GM18508 (cell line): ENCODE data around the gene TMEM132C.

ENCODE experiments used
- ATAC-seq: cut with Tn5 transposase; IDR thresholded peaks from one replicate; pipeline ENCODE4 v1.9.1; 2021; ENCODE audit warnings: moderate number of reproducible peaks; ENCODE audit not compliant: insufficient read depth, unreplicated experiment

Gene TMEM132C

GRCh38 chr12:128402486-128403243, 135.7 kb downstream of the TMEM132C start:
- ATAC-seq, result no peak

DNA sequence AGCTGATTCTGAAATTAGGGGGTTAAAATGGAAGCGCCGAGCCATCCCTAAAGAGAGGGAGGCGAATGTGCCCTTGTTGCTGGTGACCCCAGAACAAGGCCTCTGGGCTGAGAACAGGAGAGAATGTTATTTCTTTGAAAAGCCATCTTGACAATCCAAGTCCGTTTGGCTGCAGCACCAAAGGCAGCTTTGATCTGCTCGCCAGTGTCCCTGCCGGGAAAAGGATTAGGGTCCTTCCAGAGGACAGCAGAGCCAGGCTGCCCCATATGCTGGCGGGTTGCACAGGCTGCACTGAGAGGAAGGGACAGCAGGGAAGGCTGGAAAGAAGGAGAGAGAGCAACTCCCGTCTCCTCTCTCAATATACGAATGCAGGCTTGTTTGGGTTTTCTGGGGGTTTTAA, 141.7 kb downstream of the TMEM132C start:
- no peak for ATAC-seq

GRCh38 chr12:128415036-128415560, 148.1 kb downstream of the TMEM132C start:
- ATAC-seq, result no peak

DNA sequence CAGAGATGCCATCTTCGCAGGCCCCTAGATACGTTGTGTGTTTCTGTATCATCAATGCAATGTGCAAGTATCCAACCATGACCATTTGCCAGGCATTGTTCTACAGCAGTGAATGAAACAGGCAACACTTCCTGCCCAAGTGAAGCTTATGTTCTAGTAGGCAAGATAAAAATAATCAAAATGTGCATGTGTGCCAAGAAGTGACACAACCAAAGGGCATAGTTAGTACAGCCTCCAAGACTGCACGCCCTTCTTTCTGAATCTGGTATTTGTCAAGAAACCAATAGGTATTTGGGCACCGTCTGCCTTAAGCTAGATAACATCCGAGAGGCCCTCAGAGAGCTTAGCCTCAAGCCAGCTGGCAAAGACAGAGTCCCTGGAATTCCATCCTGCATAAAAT, 152.0 kb downstream of the TMEM132C start:
- no peak for ATAC-seq

DNA sequence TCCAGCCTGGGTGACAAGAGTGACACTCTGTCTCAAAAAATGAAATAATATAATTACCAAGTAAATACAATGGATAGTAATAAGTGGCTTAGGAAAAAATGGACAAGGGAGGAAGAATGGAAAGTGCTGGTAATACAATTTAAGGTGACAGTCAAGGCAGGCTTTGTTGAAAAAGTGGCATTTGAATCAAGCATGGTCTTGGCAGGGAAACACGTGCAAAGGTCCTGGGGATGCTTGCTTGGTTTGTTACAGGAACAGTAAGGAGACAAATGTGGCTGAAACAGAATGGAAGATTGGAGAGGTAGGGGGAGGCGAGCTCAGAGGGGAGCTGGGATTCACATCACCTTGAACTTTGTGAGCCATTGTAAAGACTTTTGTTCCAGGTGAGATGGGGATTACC, 153.2 kb downstream of the TMEM132C start:
- no peak for ATAC-seq

DNA sequence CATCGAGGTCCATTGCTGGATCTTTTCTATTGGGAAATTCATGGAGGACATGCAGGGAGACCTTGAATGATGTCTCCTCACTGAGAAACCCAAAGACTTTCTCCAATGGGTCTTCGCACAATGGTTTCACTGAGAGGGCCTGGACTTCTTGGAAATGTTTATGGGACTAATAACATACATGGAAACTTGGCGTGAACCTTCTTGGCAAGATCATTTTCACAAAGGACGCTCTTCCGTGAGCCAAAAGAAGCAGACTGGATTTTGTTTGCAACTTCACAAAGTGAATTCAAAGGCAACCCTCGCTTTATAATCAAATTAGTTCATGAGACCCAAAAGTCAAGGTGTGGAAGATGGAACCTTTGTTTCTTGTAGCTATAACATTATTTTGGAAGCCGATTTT, 154.4 kb downstream of the TMEM132C start:
- no peak for ATAC-seq

DNA sequence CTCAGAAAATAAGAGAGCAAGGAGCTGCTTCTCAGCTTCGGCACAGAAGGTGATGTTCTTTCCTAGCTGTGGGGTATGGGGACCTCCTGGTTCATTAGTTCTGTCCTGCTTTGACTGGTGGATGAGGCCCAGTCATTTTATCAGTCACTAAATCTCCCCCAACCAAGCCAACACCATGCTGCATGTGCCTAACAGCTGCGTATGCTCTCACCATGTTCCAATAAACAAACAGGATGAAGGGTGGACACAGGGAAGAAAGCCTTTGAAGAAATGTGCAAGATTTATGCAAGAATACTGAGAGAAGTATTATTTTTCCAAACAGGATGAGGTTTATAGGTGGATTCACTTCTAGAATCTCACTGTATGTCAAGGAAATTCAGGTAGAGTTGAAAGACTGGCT, 156.2 kb downstream of the TMEM132C start:
- no peak for ATAC-seq

DNA sequence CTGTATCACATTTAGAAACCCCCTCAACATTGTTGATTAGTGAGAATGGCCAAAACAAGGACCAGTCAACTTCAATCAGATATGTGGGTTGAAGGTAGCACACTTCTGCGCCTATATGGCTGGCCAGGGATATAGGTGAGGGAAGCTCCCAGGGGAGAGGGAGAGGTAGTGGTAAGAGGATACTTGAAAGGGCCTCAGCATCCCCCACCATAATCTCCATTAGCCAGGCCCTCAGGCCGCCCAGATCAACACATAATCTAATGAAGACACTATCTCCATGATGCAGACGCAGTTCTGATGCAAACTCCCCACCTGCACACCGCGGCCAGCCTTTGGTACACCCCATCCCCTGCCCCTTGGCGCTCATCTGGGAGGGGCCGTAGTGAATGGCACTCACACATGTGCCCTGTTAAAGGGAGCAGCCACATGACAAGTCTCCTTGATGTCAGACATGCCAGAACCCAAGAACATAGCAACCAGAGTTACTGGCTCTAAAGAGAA, 158.0 kb downstream of the TMEM132C start:
- no peak for ATAC-seq

- ATAC-seq, result no peak
These were observed 158.8 kb downstream of the TMEM132C start for GRCh38 chr12:128425666-128426331.

DNA sequence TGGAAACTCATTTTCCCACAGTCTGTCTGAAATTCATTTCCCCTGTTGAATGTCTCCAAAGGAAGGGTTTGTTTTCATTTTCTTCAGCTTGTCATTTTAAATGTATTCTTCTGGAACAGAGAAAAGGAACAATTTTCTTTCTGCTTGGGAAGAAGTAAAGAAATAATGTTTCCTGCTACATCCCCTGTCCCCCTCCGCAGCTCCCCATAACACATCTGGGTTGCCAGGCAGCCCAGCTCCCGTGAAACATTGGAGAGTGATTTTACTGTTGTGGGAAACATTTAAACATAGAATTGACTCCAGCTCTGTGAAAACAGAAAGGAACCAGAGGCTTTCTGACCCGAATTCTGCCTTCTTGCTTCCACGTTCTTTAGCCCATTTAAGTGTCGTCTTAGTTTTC, 159.5 kb downstream of the TMEM132C start:
- ATAC-seq, result no peak

GRCh38 chr12:128439796-128440195, 172.8 kb downstream of the TMEM132C start:
- ATAC-seq, result no peak

- no peak for ATAC-seq
These were observed 175.1 kb downstream of the TMEM132C start for GRCh38 chr12:128442096-128442495.

DNA sequence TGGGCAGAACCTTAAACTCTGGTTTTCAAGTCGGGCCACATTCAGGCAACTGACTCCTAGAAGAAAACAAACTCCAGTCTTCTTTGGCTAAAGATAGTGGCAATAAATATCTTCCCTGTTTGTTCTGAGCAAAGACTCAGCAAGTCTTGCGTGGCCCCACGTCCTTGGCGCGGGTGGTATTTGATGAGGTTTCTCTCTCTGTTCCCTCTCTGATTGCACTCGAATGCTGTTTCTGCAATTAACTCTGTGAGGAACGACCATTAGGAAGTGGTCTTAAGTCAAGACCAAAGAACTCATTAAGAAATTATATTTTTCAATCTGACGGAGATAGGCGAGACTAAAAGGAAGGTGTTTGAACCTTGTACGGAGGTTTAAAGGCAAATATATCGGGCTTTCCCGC, 177.6 kb downstream of the TMEM132C start:
- no peak for ATAC-seq

DNA sequence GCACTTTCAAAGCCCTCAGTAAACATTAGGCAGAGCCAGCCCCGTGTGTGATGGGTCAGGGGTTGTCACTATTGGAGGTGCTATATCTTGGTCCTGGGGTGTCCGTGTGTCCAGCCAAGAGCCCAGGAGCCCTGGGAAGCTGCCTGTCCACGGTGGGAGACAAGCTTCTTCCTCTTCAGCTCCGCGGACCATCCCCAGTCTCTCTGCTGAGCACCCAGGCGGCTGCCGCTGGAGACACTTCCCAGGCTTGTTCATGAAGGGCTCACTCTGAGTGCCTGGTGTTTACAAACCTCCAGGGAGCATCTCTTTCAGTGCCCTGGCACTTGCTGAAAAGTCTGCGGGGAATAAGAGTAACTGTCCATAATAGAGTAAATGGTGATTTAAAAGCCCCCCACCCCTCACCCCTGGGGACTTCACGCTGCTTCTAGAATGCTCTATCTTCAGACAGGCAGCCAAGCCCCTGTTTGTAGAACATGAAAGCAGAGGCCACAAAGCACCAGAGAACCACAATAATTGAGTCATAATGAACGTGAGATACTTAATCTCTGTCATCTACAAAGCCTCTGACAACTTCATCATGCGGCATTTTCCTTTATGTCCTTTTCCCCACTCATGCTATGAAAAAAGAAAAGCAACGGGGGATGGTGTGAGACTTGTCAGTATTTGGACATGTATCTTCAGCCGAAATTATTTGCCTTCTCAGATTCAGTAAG, 178.6 kb downstream of the TMEM132C start:
- ATAC-seq, result no peak

DNA sequence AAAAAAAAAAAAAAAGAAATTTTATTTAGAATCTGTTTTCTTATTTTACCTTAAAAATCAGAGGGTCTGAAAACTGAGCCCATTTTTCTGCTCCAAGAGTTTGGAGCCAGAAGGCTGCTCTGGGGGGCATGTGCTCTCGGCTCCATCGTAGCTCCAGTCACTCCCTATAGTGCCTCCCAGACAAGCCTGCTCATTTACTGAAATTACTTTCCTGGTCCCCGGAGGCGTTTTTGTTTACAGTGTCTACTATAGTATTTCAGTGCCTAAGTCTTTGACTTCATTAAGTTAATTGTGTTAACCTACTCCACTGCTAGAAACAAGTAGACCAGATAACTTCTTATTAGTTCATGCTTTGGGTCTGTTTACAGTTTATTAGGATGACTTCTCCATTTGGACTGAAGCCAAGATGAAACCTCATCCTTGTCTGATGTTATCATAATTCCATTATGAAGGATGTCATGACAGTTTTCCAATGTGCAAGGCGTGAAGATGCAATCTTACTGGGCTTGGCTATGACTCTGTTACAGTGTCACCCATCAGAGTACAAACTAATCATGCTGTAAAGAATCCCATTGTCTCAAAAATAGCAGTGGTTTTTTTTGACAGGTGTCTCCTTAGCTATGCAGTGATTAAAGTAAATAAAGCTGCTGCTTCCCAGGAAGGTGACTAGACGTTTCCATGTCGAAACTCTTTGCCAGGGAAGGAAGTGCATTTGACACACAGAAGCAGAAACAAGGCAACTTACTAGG, 182.3 kb downstream of the TMEM132C start:
- no peak for ATAC-seq

DNA sequence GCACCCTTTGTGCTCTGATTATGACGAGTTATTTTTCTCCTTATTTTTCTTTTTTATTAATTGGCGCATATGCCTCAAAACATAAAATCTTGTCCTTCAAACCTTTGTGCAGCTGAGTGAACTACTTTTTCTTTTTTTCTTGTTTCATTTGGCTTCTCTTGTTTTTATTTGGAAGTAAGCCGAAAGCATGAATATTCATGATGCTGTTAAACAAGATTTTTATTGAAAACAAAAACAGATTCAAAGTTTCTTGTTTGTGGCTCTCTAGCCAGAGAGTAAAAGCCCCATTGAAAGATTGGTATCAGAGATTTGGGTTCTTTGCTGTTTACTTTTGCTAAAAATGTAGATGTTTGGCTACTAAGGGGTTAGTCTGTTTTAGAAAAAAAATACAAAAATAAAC, 183.8 kb downstream of the TMEM132C start:
- no peak for ATAC-seq

- no peak for ATAC-seq
These were observed 188.9 kb downstream of the TMEM132C start for GRCh38 chr12:128455851-128456250.

DNA sequence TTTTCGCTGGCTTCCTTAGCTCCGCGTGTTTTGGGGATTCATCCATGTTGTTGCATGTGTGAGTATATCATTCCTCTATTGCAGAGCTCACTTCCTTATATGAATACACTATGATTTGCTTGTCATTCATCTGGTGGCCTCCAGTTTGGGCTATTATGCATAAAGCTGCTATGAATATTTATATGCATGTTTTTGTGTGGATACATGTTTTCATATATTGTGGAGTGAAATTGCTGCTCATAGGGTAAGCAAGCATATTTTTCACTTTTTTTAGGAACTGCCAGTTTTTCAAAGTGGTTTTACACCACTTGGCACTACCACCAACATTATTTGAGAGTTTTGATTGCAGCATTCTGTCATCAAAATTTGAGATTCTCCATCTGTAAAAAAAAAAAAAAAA, 190.0 kb downstream of the TMEM132C start:
- no peak for ATAC-seq

- no peak for ATAC-seq
These were observed 191.5 kb downstream of the TMEM132C start for GRCh38 chr12:128458301-128458974.

- ATAC-seq, result no peak
These were observed 192.1 kb downstream of the TMEM132C start for GRCh38 chr12:128459067-128459466.
